Panc1 (cell line): ENCODE measurements around the gene PSMA3. TPM values are rescaled to one million over a fixed set of nuclear protein-coding genes. Genes with fewer than 3 reads are reported as not detected.

Experiments used
- ATAC-seq: fragments of 200-7000 bp; cut with Tn5 transposase; 2 replicates; pipeline ENCODE4 v1.9.1; 2020; ENCODE audit warnings: mild to moderate bottlenecking, moderate library complexity
- BruUV-seq: library from RNA; stranded (reverse); fragments of 400-500 nt; replicated peaks from 2 replicates; lab custom pipeline; 2021; lab: Mats Ljungman, UMichigan
- CTCF ChIA-PET: fragments of 300-600 bp; sonication (Branson Sonifier 250); formaldehyde crosslinking; loops from one replicate; lab custom pipeline; 2022; ENCODE audit warnings: antibody characterized with exemption; lab: Charles Lee
- POLR2A ChIA-PET: fragments of 300-600 bp; sonication (Branson Sonifier 250); formaldehyde crosslinking; loops from one replicate; lab custom pipeline; 2022; ENCODE audit warnings: antibody characterized with exemption; lab: Charles Lee
- DNase-seq: peaks from one replicate; pipeline ENCODE4 v3.0.0-alpha.2; 2010; ENCODE audit warnings: low read depth, low spot score
- H3K27ac ChIP-seq: 2 replicates; pipeline ENCODE4 v1.5.1; 2011; ENCODE audit warnings: mild to moderate bottlenecking, low read length, inconsistent platforms
- H3K27me3 ChIP-seq: fragments of 200-500 bp; sonication (Bioruptor generic); 2 replicates; pipeline ENCODE4 v1.6.0; 2014; ENCODE audit warnings: low read length, inconsistent platforms; ENCODE audit not compliant: control insufficient read depth, insufficient read depth
- H3K36me3 ChIP-seq: fragments of 200-500 bp; sonication (Bioruptor generic); 2 replicates; pipeline ENCODE4 v1.5.1; 2014; ENCODE audit warnings: inconsistent platforms, mild to moderate bottlenecking, low read length, moderate library complexity; ENCODE audit not compliant: control insufficient read depth, insufficient read depth
- H3K4me1 ChIP-seq: 2 replicates; pipeline ENCODE4 v1.5.1; 2011; ENCODE audit warnings: inconsistent platforms, mild to moderate bottlenecking, low read length, moderate library complexity; ENCODE audit not compliant: control insufficient read depth, insufficient read depth
- H3K4me3 ChIP-seq, 2 experiments: 2 replicates each; pipeline ENCODE4 v1.5.1; 2011 to 2012; ENCODE audit warnings: low read depth in 2 of 2, low read length in 2 of 2, mild to moderate bottlenecking in 2 of 2, inconsistent platforms in 1 of 2, moderate library complexity in 1 of 2
- H3K9me3 ChIP-seq: fragments of 200-500 bp; sonication (Bioruptor generic); 2 replicates; pipeline ENCODE4 v1.5.1; 2014; ENCODE audit warnings: low read depth, mild to moderate bottlenecking, inconsistent platforms, low read length, moderate library complexity; ENCODE audit not compliant: control insufficient read depth, insufficient read depth
- CTCF ChIP-seq: fragments of 450-650 bp; IDR thresholded peaks from 2 replicates; pipeline ENCODE4 v1.5.1; 2017; ENCODE audit warnings: mild to moderate bottlenecking
- POLR2AphosphoS5 ChIP-seq: IDR thresholded peaks from 2 replicates; pipeline ENCODE4 v1.6.1; 2012; ENCODE audit warnings: mild to moderate bottlenecking, low read depth, low read length, moderate library complexity
- REST ChIP-seq, 2 experiments: IDR thresholded peaks; 2 replicates each; pipeline ENCODE4 v1.6.1; 2011 to 2012; ENCODE audit warnings: low read depth in 2 of 2, control low read depth in 1 of 2, low read length in 1 of 2, mild to moderate bottlenecking in 1 of 2, moderate library complexity in 1 of 2; ENCODE audit not compliant: insufficient read depth in 1 of 2
- SIN3A ChIP-seq: IDR thresholded peaks from 2 replicates; pipeline ENCODE4 v1.6.1; 2012; ENCODE audit warnings: low read depth, mild to moderate bottlenecking, low read length, moderate library complexity, borderline replicate concordance; ENCODE audit not compliant: insufficient read depth
- TCF7L2 ChIP-seq: IDR thresholded peaks from 2 replicates; pipeline ENCODE4 v1.6.1; 2011; ENCODE audit warnings: mild to moderate bottlenecking, low read depth, low read length, inconsistent platforms
- in situ Hi-C: cut with HindIII; loops from 2 replicates; pipeline ENCODE4 v1.10.0; 2016; ENCODE audit warnings: low sequenced_read_pairs, low pct_unique_long_range_greater_than_20kb
- intact Hi-C: fragments of 100-400 bp; cut with micrococcal nuclease; formaldehyde crosslinking; loops from one replicate; pipeline ENCODE4 v1.10.0; 2022; ENCODE audit not compliant: unreplicated experiment
- total RNA-seq: library from RNA; stranded (reverse); gene quantifications from one replicate; pipeline ENCODE4 v1.2.1, GENCODE V29; 2021; ENCODE audit not compliant: unreplicated experiment

PSMA3 gene
- total RNA-seq, 1 experiment from 2014 or later, result 159 TPM

GRCh38 chr14:58313699-58314098 lies 69.1 kb downstream of the PSMA3 start:
- POLR2A ChIA-PET, result no interaction called here
- TF ChIP-seq REST (IDR thresholded peaks at IDR 0.05; ENCODE audit: insufficient read depth in 1 of 2, low read depth in 2 of 2, low read length in 1 of 2), result no peak
- in situ Hi-C loops (no loop called here), intact Hi-C loops (no loop called here)
- Histone ChIP-seq H3K27me3 (no peaks in the 10 kb centered on the region), H3K4me1 (no peaks in the 10 kb centered on the region), H3K36me3 (peaks cover 2% of the 10 kb centered on the region; the same call in 1 of the 2 replicates), H3K4me3 (no peak overlapping the region), H3K27ac (no peak overlapping the region), H3K9me3 (no peaks in the 10 kb centered on the region)
- no TSS peak for BruUV-seq
- ATAC-seq, result no peak
- DNase-seq, result no peak
- CTCF ChIA-PET, result no interaction called here

GRCh38 chr14:58315606-58316005 lies 71.0 kb downstream of the PSMA3 start:
- no peak overlapping the region for H3K4me3 ChIP-seq
- no peaks in the 10 kb centered on the region for H3K4me1 ChIP-seq
- POLR2A ChIA-PET, result no interaction called here
- DNase-seq (no peak), ATAC-seq (no peak)
- H3K27me3 ChIP-seq, result no peaks in the 10 kb centered on the region
- intact Hi-C loops, result no loop called here
- in situ Hi-C loops, result no loop called here
- no peaks in the 10 kb centered on the region for H3K9me3 ChIP-seq
- CTCF ChIA-PET, result no interaction called here
- peaks cover 2% of the 10 kb centered on the region; the same call in 1 of the 2 replicates for H3K36me3 ChIP-seq
- no TSS peak for BruUV-seq
- no peak for TF ChIP-seq TCF7L2
- TF ChIP-seq REST (IDR thresholded peaks at IDR 0.05; ENCODE audit: insufficient read depth in 1 of 2, low read depth in 2 of 2, low read length in 1 of 2), result no peak
- TF ChIP-seq POLR2AphosphoS5, result no peak
- TF ChIP-seq SIN3A, result no peak
- TF ChIP-seq CTCF, result no peak
- no peak overlapping the region for H3K27ac ChIP-seq

Other genes starting within 250 kb of the PSMA3 start
- gene ARMH4, start 92.6 kb upstream of the PSMA3 start, total RNA-seq, result 1.8 TPM
- gene ACTR10, start 44.7 kb upstream of the PSMA3 start, total RNA-seq, result 34.9 TPM
- gene ARID4A, start 53.7 kb downstream of the PSMA3 start, total RNA-seq, result 11.4 TPM
- gene TOMM20L, start 151.1 kb downstream of the PSMA3 start, total RNA-seq, result not detected
- gene TIMM9, start 182.7 kb downstream of the PSMA3 start, total RNA-seq, result 34.4 TPM
- 14.7 TPM for gene KIAA0586, start 182.9 kb downstream of the PSMA3 start, total RNA-seq